22Rv1 (cell line): ENCODE data around the gene MRRF.

Experiments used
- CTCF ChIP-seq: fragments of 450-650 bp; IDR thresholded peaks from 2 replicates; pipeline ENCODE4 v1.5.1; 2017; ENCODE audit warnings: mild to moderate bottlenecking
- ZFX ChIP-seq: fragments of 450-650 bp; IDR thresholded peaks from 2 replicates; pipeline ENCODE4 v1.6.1; 2017; ENCODE audit warnings: antibody characterized with exemption, borderline replicate concordance

GRCh38 chr9:122336189-122336588 lies 71.5 kb downstream of the MRRF start:
- no peak for TF ChIP-seq CTCF
- no peak for TF ChIP-seq ZFX
